Activated T-helper 2 cell treated with anti-CD3 and anti-CD28 coated beads, Interferon-gamma antibody, Interleukin-2, Interleukin-4, amounts not matched to agents 10 μg/mL and 5 μg/mL and 100 μg/mL, durations not matched to agents 14 hours and 24 hours and 36 hours (primary cell): Measurements from ENCODE around the gene TSSK6. TPM values are rescaled to one million over a fixed set of nuclear protein-coding genes. Genes with fewer than 3 reads are reported as not detected.

ENCODE experiments used
- DNase-seq: peaks from one replicate; pipeline ENCODE4 v3.0.0; 2021; ENCODE audit warnings: low spot score
- H3K27ac Mint-ChIP-seq: one replicate; pipeline ENCODE4 v1.8.0; 2021; ENCODE audit warnings: mixed read lengths
- H3K27me3 Mint-ChIP-seq: one replicate; pipeline ENCODE4 v1.8.0; 2021; ENCODE audit warnings: low read depth, mixed read lengths
- H3K36me3 Mint-ChIP-seq: one replicate; pipeline ENCODE4 v1.8.0; 2021; ENCODE audit warnings: low read depth, mixed read lengths
- H3K4me1 Mint-ChIP-seq: one replicate; pipeline ENCODE4 v1.8.0; 2021; ENCODE audit warnings: low read depth, mixed read lengths
- H3K4me3 Mint-ChIP-seq: one replicate; pipeline ENCODE4 v1.8.0; 2021; ENCODE audit warnings: low read depth, mild to moderate bottlenecking, moderate library complexity, mixed read lengths
- H3K9me3 Mint-ChIP-seq: one replicate; pipeline ENCODE4 v1.8.0; 2021; ENCODE audit warnings: mixed read lengths
- intact Hi-C: fragments of 100-400 bp; cut with micrococcal nuclease; formaldehyde crosslinking; loops from one replicate; pipeline ENCODE4 v1.15.1; 2023
- total RNA-seq: library from RNA; stranded (reverse); gene quantifications from 2 replicates; pipeline ENCODE4 v1.2.3, GENCODE V29; 2022

Gene TSSK6
- total RNA-seq, 1 donor from 2014 or later = 2.9 TPM

- Mint-ChIP-seq H3K27me3 (peaks cover 3% of the 10 kb centered on the region), H3K4me3 (no peak overlapping the region), H3K4me1 (peaks cover 2% of the 10 kb centered on the region), H3K36me3 (no peaks in the 10 kb centered on the region), H3K9me3 (no peaks in the 10 kb centered on the region), H3K27ac (no peak overlapping the region)
- DNase-seq = no peak
- intact Hi-C loops = no loop called here
Measured at GRCh38 chr19:19550972-19551852, 35.9 kb upstream of the TSSK6 start.

- H3K27ac Mint-ChIP-seq = no peak overlapping the region
- intact Hi-C loops = no loop called here
- H3K27me3 Mint-ChIP-seq = peaks cover 3% of the 10 kb centered on the region
- no peak for DNase-seq
- H3K4me3 Mint-ChIP-seq = no peak overlapping the region
- peaks cover 2% of the 10 kb centered on the region for H3K4me1 Mint-ChIP-seq
- no peaks in the 10 kb centered on the region for H3K9me3 Mint-ChIP-seq
- no peaks in the 10 kb centered on the region for H3K36me3 Mint-ChIP-seq
Measured at GRCh38 chr19:19550485-19550929, 35.2 kb upstream of the TSSK6 start.

- intact Hi-C loops = no loop called here
- no peaks in the 10 kb centered on the region for H3K9me3 Mint-ChIP-seq
- no peak overlapping the region for H3K27ac Mint-ChIP-seq
- peaks cover 2% of the 10 kb centered on the region for H3K4me1 Mint-ChIP-seq
- no peaks in the 10 kb centered on the region for H3K36me3 Mint-ChIP-seq
- peaks cover 3% of the 10 kb centered on the region for H3K27me3 Mint-ChIP-seq
- H3K4me3 Mint-ChIP-seq = no peak overlapping the region
- no peak for DNase-seq
Measured at GRCh38 chr19:19549804-19550464, 34.6 kb upstream of the TSSK6 start.

GRCh38 chr19:19548915-19549759 is 33.8 kb upstream of the TSSK6 start:
- intact Hi-C loops = no loop called here
- Mint-ChIP-seq H3K4me1 (no peaks in the 10 kb centered on the region), H3K4me3 (no peak overlapping the region), H3K27ac (no peak overlapping the region), H3K27me3 (peaks cover 3% of the 10 kb centered on the region), H3K9me3 (no peaks in the 10 kb centered on the region), H3K36me3 (no peaks in the 10 kb centered on the region)
- no peak for DNase-seq

GRCh38 chr19:19547674-19548336 is 32.5 kb upstream of the TSSK6 start:
- H3K27ac Mint-ChIP-seq = no peak overlapping the region
- no peaks in the 10 kb centered on the region for H3K4me1 Mint-ChIP-seq
- no peak for DNase-seq
- intact Hi-C loops = no loop called here
- peaks cover 3% of the 10 kb centered on the region for H3K27me3 Mint-ChIP-seq
- H3K36me3 Mint-ChIP-seq = no peaks in the 10 kb centered on the region
- no peaks in the 10 kb centered on the region for H3K9me3 Mint-ChIP-seq
- no peak overlapping the region for H3K4me3 Mint-ChIP-seq

GRCh38 chr19:19546751-19547162 is 31.4 kb upstream of the TSSK6 start:
- Mint-ChIP-seq H3K36me3 (no peaks in the 10 kb centered on the region), H3K4me3 (no peak overlapping the region), H3K27ac (no peak overlapping the region), H3K9me3 (no peaks in the 10 kb centered on the region), H3K4me1 (no peaks in the 10 kb centered on the region), H3K27me3 (peaks cover 3% of the 10 kb centered on the region)
- intact Hi-C loops = no loop called here
- no peak for DNase-seq

- H3K36me3 Mint-ChIP-seq = no peaks in the 10 kb centered on the region
- H3K4me3 Mint-ChIP-seq = no peak overlapping the region
- H3K27ac Mint-ChIP-seq = no peak overlapping the region
- H3K27me3 Mint-ChIP-seq = peaks cover 3% of the 10 kb centered on the region
- no peaks in the 10 kb centered on the region for H3K9me3 Mint-ChIP-seq
- no peak for DNase-seq
- H3K4me1 Mint-ChIP-seq = peaks cover 4% of the 10 kb centered on the region
- intact Hi-C loops = no loop called here
Measured at GRCh38 chr19:19545707-19546106, 30.4 kb upstream of the TSSK6 start.

- H3K9me3 Mint-ChIP-seq = no peaks in the 10 kb centered on the region
- intact Hi-C loops = no loop called here
- DNase-seq = no peak
- peaks cover 3% of the 10 kb centered on the region for H3K27me3 Mint-ChIP-seq
- no peak overlapping the region for H3K4me3 Mint-ChIP-seq
- peaks cover 6% of the 10 kb centered on the region for H3K4me1 Mint-ChIP-seq
- H3K36me3 Mint-ChIP-seq = no peaks in the 10 kb centered on the region
- H3K27ac Mint-ChIP-seq = no peak overlapping the region
Measured at GRCh38 chr19:19544954-19545591, 29.7 kb upstream of the TSSK6 start.

GRCh38 chr19:19544257-19544953 is 29.1 kb upstream of the TSSK6 start:
- H3K4me3 Mint-ChIP-seq = no peak overlapping the region
- peaks cover 6% of the 10 kb centered on the region for H3K4me1 Mint-ChIP-seq
- H3K9me3 Mint-ChIP-seq = no peaks in the 10 kb centered on the region
- DNase-seq = no peak
- H3K27me3 Mint-ChIP-seq = peaks cover 5% of the 10 kb centered on the region
- H3K27ac Mint-ChIP-seq = no peak overlapping the region
- H3K36me3 Mint-ChIP-seq = no peaks in the 10 kb centered on the region
- intact Hi-C loops = no loop called here

GRCh38 chr19:19543640-19544039 is 28.3 kb upstream of the TSSK6 start:
- intact Hi-C loops = no loop called here
- Mint-ChIP-seq H3K27ac (no peak overlapping the region), H3K9me3 (no peaks in the 10 kb centered on the region), H3K36me3 (peaks cover 2% of the 10 kb centered on the region), H3K27me3 (peaks cover 7% of the 10 kb centered on the region), H3K4me1 (peaks cover 10% of the 10 kb centered on the region), H3K4me3 (no peak overlapping the region)
- DNase-seq = no peak

GRCh38 chr19:19543101-19543500 is 27.8 kb upstream of the TSSK6 start:
- H3K36me3 Mint-ChIP-seq = peaks cover 4% of the 10 kb centered on the region
- no peak overlapping the region for H3K4me3 Mint-ChIP-seq
- H3K9me3 Mint-ChIP-seq = no peaks in the 10 kb centered on the region
- H3K27me3 Mint-ChIP-seq = peaks cover 11% of the 10 kb centered on the region
- no peak for DNase-seq
- H3K4me1 Mint-ChIP-seq = peaks cover 12% of the 10 kb centered on the region
- H3K27ac Mint-ChIP-seq = no peak overlapping the region
- intact Hi-C loops = no loop called here
